Neural cell (in vitro differentiated cells): ENCODE measurements around the gene PHYH. TPM values are rescaled to one million over a fixed set of nuclear protein-coding genes. Genes with fewer than 3 reads are reported as not detected.

Source experiments
- H2AFZ ChIP-seq: fragments of 200-600, 300-800 bp; sonication (generic), shearing (Covaris generic); 2 replicates; pipeline ENCODE4 v1.6.0; 2014; ENCODE audit warnings: low read depth, mild to moderate bottlenecking, antibody characterized with exemption, low read length, moderate library complexity
- H3F3A ChIP-seq: fragments of 200-600 bp; shearing (Covaris generic); 2 replicates; pipeline ENCODE4 v1.6.1; 2016; ENCODE audit warnings: mild to moderate bottlenecking, moderate library complexity, mixed read lengths, antibody characterized with exemption, low read length; ENCODE audit not compliant: insufficient read depth, poor library complexity, severe bottlenecking
- H3K27ac ChIP-seq: fragments of 200-600, 300-800 bp; sonication (generic), shearing (Covaris generic); 2 replicates; pipeline ENCODE4 v1.5.1; 2014; ENCODE audit warnings: mild to moderate bottlenecking, low read length, moderate library complexity
- H3K27me3 ChIP-seq: fragments of 300-800, 200-600 bp; sonication (generic), shearing (Covaris generic); 2 replicates; pipeline ENCODE4 v1.6.0; 2014; ENCODE audit warnings: mild to moderate bottlenecking, low read depth, low read length, moderate library complexity; ENCODE audit not compliant: insufficient read depth
- H3K36me3 ChIP-seq: fragments of 300-800, 200-600 bp; sonication (generic), shearing (Covaris generic); 2 replicates; pipeline ENCODE4 v1.5.1; 2014; ENCODE audit warnings: mild to moderate bottlenecking, antibody characterized with exemption, low read length, moderate library complexity; ENCODE audit not compliant: insufficient read depth
- H3K4me2 ChIP-seq: fragments of 300-800, 200-600 bp; sonication (generic), shearing (Covaris generic); 2 replicates; pipeline ENCODE4 v1.6.0; 2014; ENCODE audit warnings: mild to moderate bottlenecking, low read length
- H3K4me3 ChIP-seq: fragments of 300-800, 200-600 bp; sonication (generic), shearing (Covaris generic); 2 replicates; pipeline ENCODE4 v1.5.1; 2014; ENCODE audit warnings: mild to moderate bottlenecking, low read length, moderate library complexity
- H3K79me2 ChIP-seq: fragments of 200-600 bp; shearing (Covaris generic); replicated peaks from 2 replicates; pipeline ENCODE4 v1.6.0; 2014; ENCODE audit warnings: mild to moderate bottlenecking, low read length, moderate library complexity; ENCODE audit not compliant: insufficient read depth
- H3K9ac ChIP-seq: fragments of 300-800, 200-600 bp; sonication (generic), shearing (Covaris generic); 2 replicates; pipeline ENCODE4 v1.6.1; 2016; ENCODE audit warnings: mild to moderate bottlenecking, low read length, mixed read lengths
- H3K9me2 ChIP-seq: fragments of 200-600 bp; shearing (Covaris generic); 2 replicates; pipeline ENCODE4 v1.6.1; 2016; ENCODE audit warnings: mild to moderate bottlenecking, low read length, mixed read lengths; ENCODE audit not compliant: insufficient read depth
- H3K9me3 ChIP-seq: fragments of 200-600, 300-800 bp; sonication (generic), shearing (Covaris generic); 2 replicates; pipeline ENCODE4 v1.6.1; 2016; ENCODE audit warnings: mild to moderate bottlenecking, mixed run types, low read length, moderate library complexity, mixed read lengths
- H4K20me1 ChIP-seq: fragments of 200-600 bp; shearing (Covaris generic); 2 replicates; pipeline ENCODE4 v1.6.1; 2016; ENCODE audit warnings: mild to moderate bottlenecking, mixed run types; ENCODE audit not compliant: insufficient read depth
- EP300 ChIP-seq: fragments of 450-650 bp; conservative IDR thresholded peaks from 2 replicates; pipeline ENCODE4 v1.6.1; 2014; ENCODE audit warnings: antibody characterized with exemption, mild to moderate bottlenecking, moderate library complexity; ENCODE audit not compliant: poor library complexity, severe bottlenecking
- EZH2 ChIP-seq: fragments of 200-600, 300-800 bp; shearing (Covaris generic), sonication (generic); IDR thresholded peaks from 2 replicates; pipeline ENCODE4 v1.6.1; 2014; ENCODE audit warnings: antibody characterized with exemption, low read length, borderline replicate concordance, mild to moderate bottlenecking; ENCODE audit not compliant: insufficient read depth, poor library complexity, severe bottlenecking
- MXI1 ChIP-seq: fragments of 450-650 bp; conservative IDR thresholded peaks from 2 replicates; pipeline ENCODE4 v1.6.1; 2014; ENCODE audit warnings: antibody characterized with exemption, mild to moderate bottlenecking; ENCODE audit not compliant: poor library complexity, severe bottlenecking
- POLR2AphosphoS5 ChIP-seq: IDR thresholded peaks from 2 replicates; pipeline ENCODE4 v1.6.1; 2012
- RAD21 ChIP-seq: fragments of 450-650 bp; conservative IDR thresholded peaks from 2 replicates; pipeline ENCODE4 v1.6.1; 2014; ENCODE audit warnings: antibody characterized with exemption, mild to moderate bottlenecking, moderate library complexity
- SMC3 ChIP-seq: fragments of 450-650 bp; conservative IDR thresholded peaks from 2 replicates; pipeline ENCODE4 v1.6.1; 2014; ENCODE audit warnings: antibody characterized with exemption, mild to moderate bottlenecking, moderate library complexity; ENCODE audit not compliant: poor library complexity
- TAF1 ChIP-seq: IDR thresholded peaks from 2 replicates; pipeline ENCODE4 v1.6.1; 2012; ENCODE audit warnings: low read depth
- polyA minus RNA-seq: library from RNA; depleted of rRNA, polyadenylated mRNA; stranded (reverse); fragments of >200 nt; gene quantifications from 2 replicates; pipeline ENCODE4 v1.2.3, GENCODE V29; 2014
- polyA plus RNA-seq: library from polyadenylated mRNA; depleted of rRNA; stranded (reverse); fragments of >200 nt; gene quantifications from 2 replicates; pipeline ENCODE4 v1.2.3, GENCODE V29; 2014
- TF ChIP-seq, protein P1 (sequence below): fragments of 450-650 bp; IDR thresholded peaks from 2 replicates; pipeline ENCODE4 v1.5.1; 2014; ENCODE audit warnings: antibody characterized with exemption, mild to moderate bottlenecking, moderate library complexity; ENCODE audit not compliant: poor library complexity, severe bottlenecking
- TF ChIP-seq, protein P2 (sequence below): IDR thresholded peaks from 2 replicates; pipeline ENCODE4 v1.6.1; 2012; ENCODE audit warnings: borderline replicate concordance

Gene PHYH
- polyA plus RNA-seq (7.7 and 9.1 TPM in 2 replicates), polyA minus RNA-seq (8.8 and 13.1 TPM in 2 replicates)

DNA sequence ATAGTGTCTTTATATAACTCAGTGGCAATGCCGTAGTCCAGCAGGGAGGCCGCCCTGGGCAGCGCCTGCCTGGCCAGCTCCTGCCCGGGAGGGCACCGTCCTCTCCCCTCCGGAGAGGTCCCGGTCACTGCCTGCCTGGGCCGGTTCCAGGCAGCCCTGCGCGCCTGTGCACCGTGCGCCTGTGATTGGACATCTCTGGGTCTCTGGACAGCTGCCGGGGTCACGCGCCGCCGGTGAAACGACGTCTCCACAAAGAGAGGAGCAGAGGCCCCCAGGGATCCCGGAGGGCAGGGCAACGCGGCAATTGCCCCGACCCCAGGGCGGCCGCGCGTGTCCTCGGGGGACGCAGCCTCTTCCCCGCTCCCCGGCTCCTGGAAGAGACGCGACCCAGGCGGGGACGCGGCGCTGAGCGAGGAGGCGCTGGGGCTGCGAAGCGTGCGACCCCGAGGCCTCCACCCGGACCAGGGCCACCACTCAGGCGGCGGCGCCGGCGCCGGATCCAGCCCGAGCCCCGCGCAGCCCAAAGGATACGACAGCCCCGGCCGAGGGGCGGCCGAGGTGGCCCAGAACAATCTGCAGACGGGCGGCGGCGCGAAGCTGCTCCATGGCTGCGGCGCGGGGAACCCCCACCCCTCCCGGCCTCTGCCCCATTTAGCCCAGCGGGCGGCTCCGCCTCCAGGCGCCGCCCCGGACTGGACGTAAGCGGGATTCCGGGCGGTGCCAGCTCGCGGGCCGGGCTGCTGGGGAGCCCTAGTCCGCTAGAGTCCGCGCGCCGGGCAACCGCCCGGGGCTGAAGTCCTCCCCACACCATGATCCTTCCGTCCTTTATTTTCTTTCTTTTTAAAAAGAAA is at the start of gene PHYH:
PHYH (minus strand) TSS at position 628 of the 851 bp plus-strand sequence; CDS start at position 606, 22 bp downstream.
- H3K79me2 ChIP-seq = no peaks in the 10 kb centered on the region
- no peaks in the 10 kb centered on the region for H3K9me3 ChIP-seq
- H3K36me3 ChIP-seq = no peaks in the 10 kb centered on the region
- no peak within 1 kb of the TSS for H3K27ac ChIP-seq
- peak within 1 kb of the TSS; percentile 70 for H3K4me3 ChIP-seq
- no peaks in the 10 kb centered on the region for H3K9me2 ChIP-seq
- peak within 1 kb of the TSS; percentile 65 for H3K9ac ChIP-seq
- H3K4me2 ChIP-seq = peak within 1 kb of the TSS; percentile 17
- no peaks in the 10 kb centered on the region for H3F3A ChIP-seq
- peak within 1 kb of the TSS; percentile 65 for H2AFZ ChIP-seq
- peaks cover 6% of the 10 kb centered on the region for H3K27me3 ChIP-seq
- TF ChIP-seq, protein P1, sequence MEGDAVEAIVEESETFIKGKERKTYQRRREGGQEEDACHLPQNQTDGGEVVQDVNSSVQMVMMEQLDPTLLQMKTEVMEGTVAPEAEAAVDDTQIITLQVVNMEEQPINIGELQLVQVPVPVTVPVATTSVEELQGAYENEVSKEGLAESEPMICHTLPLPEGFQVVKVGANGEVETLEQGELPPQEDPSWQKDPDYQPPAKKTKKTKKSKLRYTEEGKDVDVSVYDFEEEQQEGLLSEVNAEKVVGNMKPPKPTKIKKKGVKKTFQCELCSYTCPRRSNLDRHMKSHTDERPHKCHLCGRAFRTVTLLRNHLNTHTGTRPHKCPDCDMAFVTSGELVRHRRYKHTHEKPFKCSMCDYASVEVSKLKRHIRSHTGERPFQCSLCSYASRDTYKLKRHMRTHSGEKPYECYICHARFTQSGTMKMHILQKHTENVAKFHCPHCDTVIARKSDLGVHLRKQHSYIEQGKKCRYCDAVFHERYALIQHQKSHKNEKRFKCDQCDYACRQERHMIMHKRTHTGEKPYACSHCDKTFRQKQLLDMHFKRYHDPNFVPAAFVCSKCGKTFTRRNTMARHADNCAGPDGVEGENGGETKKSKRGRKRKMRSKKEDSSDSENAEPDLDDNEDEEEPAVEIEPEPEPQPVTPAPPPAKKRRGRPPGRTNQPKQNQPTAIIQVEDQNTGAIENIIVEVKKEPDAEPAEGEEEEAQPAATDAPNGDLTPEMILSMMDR = no peak
- TF ChIP-seq EZH2 (no peak), EP300 (no peak), MXI1 (peak; percentile 16), SMC3 (no peak), RAD21 (no peak), POLR2AphosphoS5 (peak; percentile 38), TAF1 (no peak)
- TF ChIP-seq, protein P2, sequence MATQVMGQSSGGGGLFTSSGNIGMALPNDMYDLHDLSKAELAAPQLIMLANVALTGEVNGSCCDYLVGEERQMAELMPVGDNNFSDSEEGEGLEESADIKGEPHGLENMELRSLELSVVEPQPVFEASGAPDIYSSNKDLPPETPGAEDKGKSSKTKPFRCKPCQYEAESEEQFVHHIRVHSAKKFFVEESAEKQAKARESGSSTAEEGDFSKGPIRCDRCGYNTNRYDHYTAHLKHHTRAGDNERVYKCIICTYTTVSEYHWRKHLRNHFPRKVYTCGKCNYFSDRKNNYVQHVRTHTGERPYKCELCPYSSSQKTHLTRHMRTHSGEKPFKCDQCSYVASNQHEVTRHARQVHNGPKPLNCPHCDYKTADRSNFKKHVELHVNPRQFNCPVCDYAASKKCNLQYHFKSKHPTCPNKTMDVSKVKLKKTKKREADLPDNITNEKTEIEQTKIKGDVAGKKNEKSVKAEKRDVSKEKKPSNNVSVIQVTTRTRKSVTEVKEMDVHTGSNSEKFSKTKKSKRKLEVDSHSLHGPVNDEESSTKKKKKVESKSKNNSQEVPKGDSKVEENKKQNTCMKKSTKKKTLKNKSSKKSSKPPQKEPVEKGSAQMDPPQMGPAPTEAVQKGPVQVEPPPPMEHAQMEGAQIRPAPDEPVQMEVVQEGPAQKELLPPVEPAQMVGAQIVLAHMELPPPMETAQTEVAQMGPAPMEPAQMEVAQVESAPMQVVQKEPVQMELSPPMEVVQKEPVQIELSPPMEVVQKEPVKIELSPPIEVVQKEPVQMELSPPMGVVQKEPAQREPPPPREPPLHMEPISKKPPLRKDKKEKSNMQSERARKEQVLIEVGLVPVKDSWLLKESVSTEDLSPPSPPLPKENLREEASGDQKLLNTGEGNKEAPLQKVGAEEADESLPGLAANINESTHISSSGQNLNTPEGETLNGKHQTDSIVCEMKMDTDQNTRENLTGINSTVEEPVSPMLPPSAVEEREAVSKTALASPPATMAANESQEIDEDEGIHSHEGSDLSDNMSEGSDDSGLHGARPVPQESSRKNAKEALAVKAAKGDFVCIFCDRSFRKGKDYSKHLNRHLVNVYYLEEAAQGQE = no peak
- no peaks in the 10 kb centered on the region for H4K20me1 ChIP-seq

DNA sequence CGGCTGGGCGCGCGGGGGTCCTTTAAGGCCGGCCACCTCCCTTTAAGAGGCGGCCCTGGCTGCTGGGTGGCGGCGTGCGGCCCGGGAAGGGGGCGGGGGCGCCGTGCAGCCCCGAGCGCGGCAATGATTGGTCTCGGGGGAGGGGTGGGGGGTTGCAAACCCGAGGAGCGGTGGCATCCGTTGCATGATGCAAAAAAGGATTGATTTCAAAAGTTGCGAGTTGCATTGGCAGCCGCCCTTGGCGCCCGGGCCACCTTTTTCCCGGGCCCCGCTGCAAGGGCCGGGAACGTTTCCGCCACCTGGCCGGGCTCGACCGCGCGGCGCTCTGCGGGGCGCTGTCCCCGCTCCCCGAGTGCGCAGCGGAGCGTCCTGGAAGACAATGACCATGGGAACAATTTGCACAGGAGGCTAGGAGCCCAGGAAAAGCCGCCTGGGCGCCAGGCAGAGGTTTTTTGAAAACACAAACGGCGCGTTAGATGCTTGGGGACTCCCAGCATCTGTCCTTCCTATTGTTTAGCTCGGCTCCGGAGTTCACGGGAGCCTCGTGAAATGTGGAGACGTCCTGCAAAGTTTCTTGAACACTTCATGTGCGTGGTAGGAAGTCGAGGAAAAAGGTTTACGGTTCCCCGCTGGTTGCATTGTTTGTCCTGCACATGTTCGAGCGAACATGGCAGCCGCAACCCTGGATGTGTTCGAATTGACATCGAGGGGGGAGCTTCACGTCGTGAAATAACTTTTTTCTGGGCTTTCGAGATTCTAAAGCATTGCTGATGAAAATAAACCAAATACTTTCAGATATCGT is 48.6 kb upstream of the PHYH start, which contains the start of gene SEPHS1:
SEPHS1 (minus strand) TSS at position 78 of the 802 bp plus-strand sequence. CDS start 3,343 bp downstream, outside the sequence.
- Histone ChIP-seq H3K4me2 (peak within 1 kb of the TSS; percentile 91), H3K9me2 (no peaks in the 10 kb centered on the region)

More for the DNA sequence above, 48.6 kb upstream of the PHYH start, which contains the start of gene SEPHS1:
- H3K36me3 ChIP-seq = no peaks in the 10 kb centered on the region
- peak within 1 kb of the TSS; percentile 93 for H3K27ac ChIP-seq
- H3K4me3 ChIP-seq = peak within 1 kb of the TSS; percentile 99
- peak within 1 kb of the TSS; percentile 91 for H3K9ac ChIP-seq
- H3K9me3 ChIP-seq = no peaks in the 10 kb centered on the region
- TF ChIP-seq POLR2AphosphoS5 (peak; percentile 59), TAF1 (peak; percentile 14), RAD21 (no peak), MXI1 (peak; percentile 86)
- TF ChIP-seq, protein P1 = peak; percentile 34
- no peaks in the 10 kb centered on the region for H4K20me1 ChIP-seq
- H3F3A ChIP-seq = no peaks in the 10 kb centered on the region
- peak within 1 kb of the TSS; percentile 83 for H2AFZ ChIP-seq
- peaks cover 30% of the 10 kb centered on the region for H3K79me2 ChIP-seq
- H3K27me3 ChIP-seq = peaks cover 19% of the 10 kb centered on the region
